ENCODE measurements around the gene SPOCK1.

The SPOCK1 gene

DNA sequence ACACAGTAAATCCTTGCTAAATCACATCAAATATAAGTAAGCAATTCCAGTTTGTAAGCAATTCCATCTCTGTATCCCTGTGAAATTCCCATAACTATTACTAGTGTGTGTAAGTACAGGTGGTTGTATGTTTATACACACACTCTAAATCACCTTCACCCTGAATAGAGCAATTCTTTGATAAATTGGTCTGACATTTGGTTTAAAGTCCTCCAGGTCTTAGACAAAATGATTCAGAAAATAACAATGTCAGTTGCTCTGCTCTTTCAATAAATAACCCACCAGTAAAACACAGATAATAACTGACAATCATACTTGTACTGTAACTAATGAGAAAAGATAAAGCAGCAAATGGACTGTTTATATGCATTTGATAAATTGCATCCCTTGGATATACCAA is 226.3 kb downstream of the SPOCK1 start:
- TF ChIP-seq, protein P1, sequence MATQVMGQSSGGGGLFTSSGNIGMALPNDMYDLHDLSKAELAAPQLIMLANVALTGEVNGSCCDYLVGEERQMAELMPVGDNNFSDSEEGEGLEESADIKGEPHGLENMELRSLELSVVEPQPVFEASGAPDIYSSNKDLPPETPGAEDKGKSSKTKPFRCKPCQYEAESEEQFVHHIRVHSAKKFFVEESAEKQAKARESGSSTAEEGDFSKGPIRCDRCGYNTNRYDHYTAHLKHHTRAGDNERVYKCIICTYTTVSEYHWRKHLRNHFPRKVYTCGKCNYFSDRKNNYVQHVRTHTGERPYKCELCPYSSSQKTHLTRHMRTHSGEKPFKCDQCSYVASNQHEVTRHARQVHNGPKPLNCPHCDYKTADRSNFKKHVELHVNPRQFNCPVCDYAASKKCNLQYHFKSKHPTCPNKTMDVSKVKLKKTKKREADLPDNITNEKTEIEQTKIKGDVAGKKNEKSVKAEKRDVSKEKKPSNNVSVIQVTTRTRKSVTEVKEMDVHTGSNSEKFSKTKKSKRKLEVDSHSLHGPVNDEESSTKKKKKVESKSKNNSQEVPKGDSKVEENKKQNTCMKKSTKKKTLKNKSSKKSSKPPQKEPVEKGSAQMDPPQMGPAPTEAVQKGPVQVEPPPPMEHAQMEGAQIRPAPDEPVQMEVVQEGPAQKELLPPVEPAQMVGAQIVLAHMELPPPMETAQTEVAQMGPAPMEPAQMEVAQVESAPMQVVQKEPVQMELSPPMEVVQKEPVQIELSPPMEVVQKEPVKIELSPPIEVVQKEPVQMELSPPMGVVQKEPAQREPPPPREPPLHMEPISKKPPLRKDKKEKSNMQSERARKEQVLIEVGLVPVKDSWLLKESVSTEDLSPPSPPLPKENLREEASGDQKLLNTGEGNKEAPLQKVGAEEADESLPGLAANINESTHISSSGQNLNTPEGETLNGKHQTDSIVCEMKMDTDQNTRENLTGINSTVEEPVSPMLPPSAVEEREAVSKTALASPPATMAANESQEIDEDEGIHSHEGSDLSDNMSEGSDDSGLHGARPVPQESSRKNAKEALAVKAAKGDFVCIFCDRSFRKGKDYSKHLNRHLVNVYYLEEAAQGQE (IDR thresholded peaks at IDR 0.05; ENCODE audit: insufficient read depth in 1 of 2, low read depth in 2 of 2, low read length in 2 of 2), result no peak
- no peak for TF ChIP-seq FOXP2 (optimal IDR thresholded peaks at IDR 0.05; ENCODE audit: borderline replicate concordance, extremely low read depth, extremely low read length, insufficient read depth)
- no peak for TF ChIP-seq TAF1 (IDR thresholded peaks at IDR 0.05; ENCODE audit: borderline replicate concordance, insufficient read depth, low read length)
- no peak for TF ChIP-seq POLR2AphosphoS5 (IDR thresholded peaks at IDR 0.05; ENCODE audit: low read depth, low read length)
- TF ChIP-seq SIN3A (IDR thresholded peaks at IDR 0.05; ENCODE audit: borderline replicate concordance, insufficient read depth, low read length), result no peak

DNA sequence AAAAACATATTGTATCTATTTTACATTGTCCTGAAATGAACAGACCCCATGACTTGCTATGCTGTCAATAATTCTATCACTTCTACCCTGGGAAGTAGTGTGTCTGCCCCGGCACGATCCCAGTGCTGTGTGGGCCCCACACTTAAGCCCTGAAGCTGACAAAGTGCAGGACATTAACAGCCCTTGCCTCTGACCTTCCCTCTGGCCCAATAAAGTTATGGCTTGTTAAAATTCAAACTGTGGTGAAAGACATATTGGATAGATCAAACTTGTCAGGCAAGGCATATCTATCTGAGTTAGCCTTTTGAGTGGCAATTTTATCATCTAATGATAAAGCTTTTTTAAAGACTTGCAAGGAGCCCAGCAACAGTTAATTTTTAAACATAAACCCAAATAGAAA is 229.2 kb downstream of the SPOCK1 start:
- TF ChIP-seq TAF1 (IDR thresholded peaks at IDR 0.05; ENCODE audit: borderline replicate concordance, insufficient read depth, low read length) (no peak), FOXP2 (optimal IDR thresholded peaks at IDR 0.05; ENCODE audit: borderline replicate concordance, extremely low read depth, extremely low read length, insufficient read depth) (no peak), SIN3A (IDR thresholded peaks at IDR 0.05; ENCODE audit: borderline replicate concordance, insufficient read depth, low read length) (no peak), POLR2AphosphoS5 (IDR thresholded peaks at IDR 0.05; ENCODE audit: low read depth, low read length) (no peak)
- TF ChIP-seq, protein P1 (IDR thresholded peaks at IDR 0.05; ENCODE audit: insufficient read depth in 1 of 2, low read depth in 2 of 2, low read length in 2 of 2), result no peak

DNA sequence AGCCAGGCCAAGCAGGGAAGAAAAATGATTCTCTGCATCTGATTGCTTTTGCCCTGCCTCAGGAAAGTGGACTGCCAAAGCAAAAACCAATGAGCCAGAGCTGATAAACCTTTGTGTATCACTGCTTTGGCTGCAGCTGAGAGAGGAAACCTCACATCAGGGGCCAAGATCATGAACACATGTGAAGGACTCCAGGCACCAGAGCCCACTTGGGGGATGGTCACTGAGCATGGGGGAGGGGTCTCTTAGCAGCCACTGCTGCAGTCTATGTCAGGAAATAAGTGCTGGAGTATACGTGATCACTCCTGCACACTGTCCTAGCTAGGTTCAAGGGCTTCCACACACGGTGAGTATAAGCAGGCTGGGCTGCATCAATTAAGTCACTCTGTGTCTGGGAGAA is 229.9 kb downstream of the SPOCK1 start:
- TF ChIP-seq POLR2AphosphoS5 (IDR thresholded peaks at IDR 0.05; ENCODE audit: low read depth, low read length) (no peak), FOXP2 (optimal IDR thresholded peaks at IDR 0.05; ENCODE audit: borderline replicate concordance, extremely low read depth, extremely low read length, insufficient read depth) (no peak), TAF1 (IDR thresholded peaks at IDR 0.05; ENCODE audit: borderline replicate concordance, insufficient read depth, low read length) (no peak), SIN3A (IDR thresholded peaks at IDR 0.05; ENCODE audit: borderline replicate concordance, insufficient read depth, low read length) (no peak)
- TF ChIP-seq, protein P1 (IDR thresholded peaks at IDR 0.05; ENCODE audit: insufficient read depth in 1 of 2, low read depth in 2 of 2, low read length in 2 of 2), result no peak

DNA sequence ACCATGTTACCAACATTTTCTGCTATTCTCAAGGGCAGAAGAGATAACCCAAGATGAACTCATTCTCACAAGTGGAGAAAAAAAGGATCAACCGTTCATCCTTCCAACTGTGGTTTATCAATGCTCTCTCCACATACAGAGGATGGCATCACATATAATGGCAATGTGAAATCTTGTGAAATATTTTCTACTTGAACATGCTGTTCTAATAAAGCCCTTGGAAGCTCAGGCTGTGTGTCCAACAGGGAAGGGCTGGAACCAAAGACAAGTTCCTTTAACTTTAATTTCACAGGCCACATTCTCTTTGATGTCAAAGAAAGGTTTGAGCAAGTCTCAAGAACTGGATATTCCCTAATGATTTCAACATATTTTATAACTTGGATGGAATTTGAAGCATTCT is 230.5 kb downstream of the SPOCK1 start:
- TF ChIP-seq FOXP2 (optimal IDR thresholded peaks at IDR 0.05; ENCODE audit: borderline replicate concordance, extremely low read depth, extremely low read length, insufficient read depth), result no peak
- no peak for TF ChIP-seq TAF1 (IDR thresholded peaks at IDR 0.05; ENCODE audit: borderline replicate concordance, insufficient read depth, low read length)
- TF ChIP-seq, protein P1 (IDR thresholded peaks at IDR 0.05; ENCODE audit: insufficient read depth in 1 of 2, low read depth in 2 of 2, low read length in 2 of 2), result no peak
- no peak for TF ChIP-seq POLR2AphosphoS5 (IDR thresholded peaks at IDR 0.05; ENCODE audit: low read depth, low read length)
- no peak for TF ChIP-seq SIN3A (IDR thresholded peaks at IDR 0.05; ENCODE audit: borderline replicate concordance, insufficient read depth, low read length)

DNA sequence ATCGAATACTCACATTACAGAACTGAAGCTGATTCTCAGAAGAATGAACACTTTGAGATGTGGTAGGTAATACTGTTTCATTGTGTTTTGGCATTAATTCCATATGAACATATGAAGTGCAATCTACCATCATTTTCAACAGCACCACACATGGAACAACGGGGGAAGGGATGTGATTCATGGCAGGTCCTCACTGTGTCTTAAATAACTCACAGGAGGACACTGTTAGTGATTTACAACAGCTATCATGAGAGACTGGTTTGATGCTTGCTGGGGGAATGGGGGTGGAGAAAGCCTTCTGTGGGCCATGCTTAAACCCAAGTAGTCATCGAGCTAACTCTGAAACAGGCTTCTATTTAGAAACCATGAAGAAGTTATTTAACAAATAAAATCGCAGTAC is 232.9 kb downstream of the SPOCK1 start:
- no peak for TF ChIP-seq SIN3A (IDR thresholded peaks at IDR 0.05; ENCODE audit: borderline replicate concordance, insufficient read depth, low read length)
- TF ChIP-seq, protein P1 (IDR thresholded peaks at IDR 0.05; ENCODE audit: insufficient read depth in 1 of 2, low read depth in 2 of 2, low read length in 2 of 2), result no peak
- TF ChIP-seq TAF1 (IDR thresholded peaks at IDR 0.05; ENCODE audit: borderline replicate concordance, insufficient read depth, low read length), result no peak
- no peak for TF ChIP-seq FOXP2 (optimal IDR thresholded peaks at IDR 0.05; ENCODE audit: borderline replicate concordance, extremely low read depth, extremely low read length, insufficient read depth)
- TF ChIP-seq POLR2AphosphoS5 (IDR thresholded peaks at IDR 0.05; ENCODE audit: low read depth, low read length), result no peak
